AG09309 (cell line): ENCODE data around the gene MEGF11.

Experiments used
- DNase-seq: peaks from one replicate; pipeline ENCODE4 v3.0.0-alpha.2; 2010; ENCODE audit warnings: low read depth
- H3K4me3 ChIP-seq: 2 replicates; pipeline ENCODE4 v1.5.1; 2011; ENCODE audit warnings: mild to moderate bottlenecking, low read depth, low read length, moderate library complexity; ENCODE audit not compliant: control insufficient read depth
- CTCF ChIP-seq: IDR thresholded peaks from 2 replicates; pipeline ENCODE4 v1.5.1; 2011; ENCODE audit warnings: mild to moderate bottlenecking, low read depth, low read length, inconsistent platforms; ENCODE audit not compliant: insufficient read depth, control insufficient read depth; ENCODE audit errors: missing control alignments

The MEGF11 gene

GRCh38 chr15:66215811-66216210, 37.7 kb downstream of the MEGF11 start:
- H3K4me3 ChIP-seq: no peak overlapping the region
- no peak for DNase-seq
- TF ChIP-seq CTCF: no peak

GRCh38 chr15:66214246-66214645, 39.3 kb downstream of the MEGF11 start:
- no peak for TF ChIP-seq CTCF
- no peak overlapping the region for H3K4me3 ChIP-seq
- no peak for DNase-seq

- no peak overlapping the region for H3K4me3 ChIP-seq
- DNase-seq: no peak
- TF ChIP-seq CTCF: no peak
Measured at GRCh38 chr15:66212563-66212921, 41.0 kb downstream of the MEGF11 start.

GRCh38 chr15:66211670-66212562, 41.6 kb downstream of the MEGF11 start:
- TF ChIP-seq CTCF: no peak
- DNase-seq: no peak
- no peak overlapping the region for H3K4me3 ChIP-seq

GRCh38 chr15:66210684-66211083, 42.9 kb downstream of the MEGF11 start:
- H3K4me3 ChIP-seq: no peak overlapping the region
- no peak for TF ChIP-seq CTCF
- no peak for DNase-seq

- H3K4me3 ChIP-seq: no peak overlapping the region
- TF ChIP-seq CTCF: no peak
- no peak for DNase-seq
Measured at GRCh38 chr15:66198757-66199156, 54.8 kb downstream of the MEGF11 start.
